ENCODE results near the gene RGS12.
"Not testable (repeated sequence)": the region's sequence is repeated elsewhere in the genome, so short reads cannot be mapped to it uniquely, and the experiment has no call there.

RGS12 gene

DNA sequence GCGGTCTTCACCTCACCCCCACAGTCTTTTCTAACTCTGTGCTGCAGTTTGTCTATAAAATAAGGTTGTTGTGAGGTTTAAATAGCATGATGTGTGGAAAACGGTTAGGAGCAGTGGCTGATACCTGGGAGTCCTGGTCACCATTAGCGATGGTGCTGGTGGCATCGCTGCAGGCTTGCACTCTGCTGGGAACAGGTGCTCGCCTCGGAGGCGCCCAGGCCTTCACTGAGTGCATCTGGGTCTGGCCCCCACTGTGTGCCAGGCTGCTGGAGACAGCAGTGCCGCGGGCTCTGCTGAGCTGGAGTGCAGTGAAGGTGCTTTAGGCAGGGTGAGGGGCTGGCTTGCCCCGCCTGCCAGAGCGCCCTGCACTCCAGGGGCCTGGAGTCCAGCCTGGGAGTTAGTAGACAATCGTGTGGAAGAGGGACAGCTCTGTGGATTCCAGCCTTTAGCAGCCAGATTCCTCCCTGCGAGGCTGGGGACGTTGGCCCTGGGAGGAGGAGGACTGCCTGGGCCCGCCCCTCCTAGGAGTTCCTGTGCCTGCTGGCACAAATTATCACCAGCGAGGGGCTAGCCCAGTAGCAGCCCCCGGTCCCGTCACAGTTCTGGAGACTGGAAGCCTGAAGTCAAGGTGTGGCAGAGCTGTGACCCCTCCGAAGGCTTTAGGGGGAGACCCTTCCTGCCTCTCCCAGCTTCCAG lies 7.3 kb downstream of the RGS12 start:
- no peaks in the 10 kb centered on the region for H3K9me3 ChIP-seq (ENCODE audit: insufficient read depth, low read depth, low read length)
- peaks cover 0 to 3% of the 10 kb centered on the region in 2 experiments for H3K4me1 ChIP-seq (ENCODE audit: control insufficient read depth in 1 of 2, insufficient read depth in 2 of 2, low read length in 2 of 2)
- no peak overlapping the region for H3K4ac ChIP-seq (ENCODE audit: low read depth, low read length)
- H3K4me2 ChIP-seq (ENCODE audit: low read length): no peak overlapping the region
- DNase-seq: no peak
- no peaks in the 10 kb centered on the region for H3K36me3 ChIP-seq (ENCODE audit: control insufficient read depth in 1 of 2, insufficient read depth in 2 of 2, low read length in 2 of 2)
- H3K9ac ChIP-seq (ENCODE audit: low read length): no peak overlapping the region
- H3K14ac ChIP-seq (ENCODE audit: low read length): no peak overlapping the region
- no peak overlapping the region for H2BK120ac ChIP-seq (ENCODE audit: insufficient read depth, low read length, poor library complexity)
- H2AFZ ChIP-seq (ENCODE audit: insufficient read depth, low read length, poor library complexity): no peak overlapping the region
- H3K27me3 ChIP-seq (ENCODE audit: insufficient read depth, low read length): no peaks in the 10 kb centered on the region
- no peak overlapping the region for H3K27ac ChIP-seq (ENCODE audit: low read depth, low read length)
- no peaks in the 10 kb centered on the region for H3K79me1 ChIP-seq (ENCODE audit: low read length)
- H4K8ac ChIP-seq (ENCODE audit: low read depth, low read length): no peak overlapping the region
- no peak overlapping the region for H4K12ac ChIP-seq (ENCODE audit: low read depth, low read length)
- no peak overlapping the region for H2BK5ac ChIP-seq (ENCODE audit: low read depth, low read length, poor library complexity)
- WGBS (ENCODE audit: extremely low coverage, insufficient coverage, insufficient read length): no CpG with 5 or more reads among the region's 19 CpGs
- no peak overlapping the region for H4K91ac ChIP-seq (ENCODE audit: low read depth, low read length)
- H3K79me2 ChIP-seq (ENCODE audit: control insufficient read depth, insufficient read depth, low read length, poor library complexity): no peaks in the 10 kb centered on the region
- no peak overlapping the region for H3K4me3 ChIP-seq (ENCODE audit: low read depth, low read length)
- no peak overlapping the region for H3K23ac ChIP-seq (ENCODE audit: low read length)
- no peak overlapping the region for H3K18ac ChIP-seq (ENCODE audit: low read length)
- H2AK5ac ChIP-seq (ENCODE audit: low read length): no peak overlapping the region
- no peak overlapping the region for H2BK12ac ChIP-seq (ENCODE audit: low read length)

DNA sequence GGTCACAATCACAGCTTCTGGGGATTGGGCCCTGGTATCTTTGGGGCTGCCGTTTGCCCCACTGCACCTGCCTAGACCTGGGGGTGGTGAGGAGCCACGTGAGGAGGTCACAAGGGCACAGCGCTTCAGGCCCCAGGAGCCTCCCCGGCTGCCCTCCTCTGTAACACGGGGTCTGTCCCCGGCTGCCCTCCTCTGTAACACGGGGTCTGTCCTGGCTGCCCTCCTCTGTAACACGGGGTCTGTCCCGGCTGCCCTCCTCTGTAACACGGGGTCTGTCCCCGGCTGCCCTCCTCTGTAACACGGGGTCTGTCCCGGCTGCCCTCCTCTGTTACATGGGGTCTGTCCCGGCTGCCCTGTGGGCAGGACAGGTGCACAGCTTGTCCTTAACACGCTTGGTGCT lies 8.1 kb downstream of the RGS12 start:
- H3K79me1 ChIP-seq (ENCODE audit: low read length); H3K36me3 ChIP-seq (ENCODE audit: control insufficient read depth in 1 of 2, insufficient read depth in 2 of 2, low read length in 2 of 2); H3K14ac ChIP-seq (ENCODE audit: low read length); H2AK5ac ChIP-seq (ENCODE audit: low read length); H3K27ac ChIP-seq (ENCODE audit: low read depth, low read length); H3K27me3 ChIP-seq (ENCODE audit: insufficient read depth, low read length); H2BK5ac ChIP-seq (ENCODE audit: low read depth, low read length, poor library complexity); H4K12ac ChIP-seq (ENCODE audit: low read depth, low read length); H4K91ac ChIP-seq (ENCODE audit: low read depth, low read length); H3K23ac ChIP-seq (ENCODE audit: low read length); H3K79me2 ChIP-seq (ENCODE audit: control insufficient read depth, insufficient read depth, low read length, poor library complexity); H3K9me3 ChIP-seq (ENCODE audit: insufficient read depth, low read depth, low read length); H3K4me1 ChIP-seq (ENCODE audit: control insufficient read depth in 1 of 2, insufficient read depth in 2 of 2, low read length in 2 of 2); H2BK120ac ChIP-seq (ENCODE audit: insufficient read depth, low read length, poor library complexity); H3K4ac ChIP-seq (ENCODE audit: low read depth, low read length); H2BK12ac ChIP-seq (ENCODE audit: low read length); H3K4me3 ChIP-seq (ENCODE audit: low read depth, low read length); DNase-seq; H3K4me2 ChIP-seq (ENCODE audit: low read length); H3K9ac ChIP-seq (ENCODE audit: low read length); H4K8ac ChIP-seq (ENCODE audit: low read depth, low read length); H3K18ac ChIP-seq (ENCODE audit: low read length); H2AFZ ChIP-seq (ENCODE audit: insufficient read depth, low read length, poor library complexity): not testable (repeated sequence)
- no CpG with 5 or more reads among the region's 15 CpGs for WGBS (ENCODE audit: extremely low coverage, insufficient coverage, insufficient read length)

GRCh38 chr4:3301450-3302172 lies 8.8 kb downstream of the RGS12 start:
- Histone ChIP-seq H3K9ac (ENCODE audit: low read length) (no peak overlapping the region), H3K4me3 (ENCODE audit: low read depth, low read length) (no peak overlapping the region), H3K36me3 (ENCODE audit: control insufficient read depth in 1 of 2, insufficient read depth in 2 of 2, low read length in 2 of 2) (no peaks in the 10 kb centered on the region), H2BK120ac (ENCODE audit: insufficient read depth, low read length, poor library complexity) (no peak overlapping the region), H3K27ac (ENCODE audit: low read depth, low read length) (no peak overlapping the region), H3K79me1 (ENCODE audit: low read length) (no peaks in the 10 kb centered on the region), H3K4ac (ENCODE audit: low read depth, low read length) (no peak overlapping the region), H3K79me2 (ENCODE audit: control insufficient read depth, insufficient read depth, low read length, poor library complexity) (no peaks in the 10 kb centered on the region), H3K14ac (ENCODE audit: low read length) (no peak overlapping the region), H4K91ac (ENCODE audit: low read depth, low read length) (no peak overlapping the region), H4K8ac (ENCODE audit: low read depth, low read length) (no peak overlapping the region), H3K18ac (ENCODE audit: low read length) (no peak overlapping the region), H2AFZ (ENCODE audit: insufficient read depth, low read length, poor library complexity) (no peak overlapping the region), H3K27me3 (ENCODE audit: insufficient read depth, low read length) (no peaks in the 10 kb centered on the region), H2BK12ac (ENCODE audit: low read length) (no peak overlapping the region), H3K9me3 (ENCODE audit: insufficient read depth, low read depth, low read length) (no peaks in the 10 kb centered on the region), H3K4me2 (ENCODE audit: low read length) (no peak overlapping the region), H4K12ac (ENCODE audit: low read depth, low read length) (no peak overlapping the region), H3K4me1 (ENCODE audit: control insufficient read depth in 1 of 2, insufficient read depth in 2 of 2, low read length in 2 of 2) (peaks cover 0 to 5% of the 10 kb centered on the region in 2 experiments), H2BK5ac (ENCODE audit: low read depth, low read length, poor library complexity) (no peak overlapping the region), H2AK5ac (ENCODE audit: low read length) (no peak overlapping the region), H3K23ac (ENCODE audit: low read length) (no peak overlapping the region)
- DNase-seq: no peak
- no CpG with 5 or more reads among the region's 15 CpGs for WGBS (ENCODE audit: extremely low coverage, insufficient coverage, insufficient read length)

DNA sequence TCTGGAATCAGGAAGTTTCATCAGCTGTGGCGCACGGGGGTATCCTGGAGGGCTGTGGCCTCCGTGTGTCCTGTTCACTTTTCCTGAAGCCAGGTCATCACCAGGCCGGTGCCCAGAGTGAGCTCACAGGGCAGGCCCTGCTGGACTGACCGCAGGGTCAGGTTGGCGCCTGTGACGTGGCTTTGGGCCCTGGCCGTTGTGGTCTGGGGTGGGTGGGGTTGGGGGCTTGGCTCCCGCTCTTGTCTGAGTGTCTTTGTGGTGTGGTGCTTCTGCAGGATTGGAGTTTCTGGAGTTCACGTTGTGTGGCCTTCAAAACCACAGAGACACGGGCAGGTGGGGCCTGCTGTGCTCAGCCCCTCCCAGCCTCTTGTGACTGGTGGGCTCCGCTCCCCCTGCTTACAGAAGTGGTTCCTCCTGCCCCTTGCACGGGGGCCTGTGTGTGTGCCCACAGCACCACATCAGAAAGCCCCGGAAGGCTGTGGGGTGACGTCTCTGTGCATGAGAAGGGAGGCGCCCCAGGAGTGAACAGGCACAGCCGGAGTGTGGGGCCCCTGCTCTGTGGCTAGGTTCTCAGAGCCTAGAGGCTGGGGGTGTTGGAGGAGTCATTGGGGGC lies 9.5 kb downstream of the RGS12 start:
- Histone ChIP-seq H2AFZ (ENCODE audit: insufficient read depth, low read length, poor library complexity) (no peak overlapping the region), H4K8ac (ENCODE audit: low read depth, low read length) (no peak overlapping the region), H3K79me1 (ENCODE audit: low read length) (no peaks in the 10 kb centered on the region), H3K4me2 (ENCODE audit: low read length) (no peak overlapping the region), H3K4me1 (ENCODE audit: control insufficient read depth in 1 of 2, insufficient read depth in 2 of 2, low read length in 2 of 2) (peaks cover 0 to 3% of the 10 kb centered on the region in 2 experiments), H3K79me2 (ENCODE audit: control insufficient read depth, insufficient read depth, low read length, poor library complexity) (no peaks in the 10 kb centered on the region), H3K36me3 (ENCODE audit: control insufficient read depth in 1 of 2, insufficient read depth in 2 of 2, low read length in 2 of 2) (no peaks in the 10 kb centered on the region), H2BK12ac (ENCODE audit: low read length) (no peak overlapping the region), H3K4me3 (ENCODE audit: low read depth, low read length) (no peak overlapping the region), H2BK120ac (ENCODE audit: insufficient read depth, low read length, poor library complexity) (no peak overlapping the region), H3K23ac (ENCODE audit: low read length) (no peak overlapping the region), H2AK5ac (ENCODE audit: low read length) (no peak overlapping the region), H3K27me3 (ENCODE audit: insufficient read depth, low read length) (no peaks in the 10 kb centered on the region), H3K4ac (ENCODE audit: low read depth, low read length) (no peak overlapping the region), H3K18ac (ENCODE audit: low read length) (no peak overlapping the region), H4K91ac (ENCODE audit: low read depth, low read length) (no peak overlapping the region), H4K12ac (ENCODE audit: low read depth, low read length) (no peak overlapping the region), H3K27ac (ENCODE audit: low read depth, low read length) (no peak overlapping the region), H3K9ac (ENCODE audit: low read length) (no peak overlapping the region), H3K9me3 (ENCODE audit: insufficient read depth, low read depth, low read length) (no peaks in the 10 kb centered on the region), H3K14ac (ENCODE audit: low read length) (no peak overlapping the region), H2BK5ac (ENCODE audit: low read depth, low read length, poor library complexity) (no peak overlapping the region)
- DNase-seq: no peak
- WGBS (ENCODE audit: extremely low coverage, insufficient coverage, insufficient read length): no CpG with 5 or more reads among the region's 17 CpGs

All from trophoblast cell (in vitro differentiated cells and primary cell).